MCF 10A (cell line): ENCODE data around the gene AURKB. TPM values are rescaled to one million over a fixed set of nuclear protein-coding genes. Genes with fewer than 3 reads are reported as not detected.

ENCODE experiments used
- BruUV-seq: library from RNA; stranded (reverse); fragments of 400-500 nt; replicated peaks from 2 replicates; lab custom pipeline; 2021; lab: Mats Ljungman, UMichigan
- CTCF ChIA-PET: fragments of 300-600 bp; sonication (Branson Sonifier 250); formaldehyde crosslinking; extraction: SDS; loops from one replicate; lab custom pipeline; 2021; ENCODE audit warnings: antibody characterized with exemption, inconsistent platforms; lab: Yijun Ruan, JAX
- POLR2A ChIA-PET: fragments of 300-600, 350-650 bp; sonication (Branson Sonifier 250); formaldehyde crosslinking; extraction: SDS; loops from one replicate; lab custom pipeline; 2020; ENCODE audit warnings: antibody characterized with exemption, inconsistent platforms; lab: Yijun Ruan, JAX
- DNase-seq: peaks from one replicate; pipeline ENCODE4 v3.0.0-alpha.2; 2018; ENCODE audit not compliant: unreplicated experiment
- H3K27ac Mint-ChIP-seq: one replicate; pipeline ENCODE4 v1.8.0; 2022; ENCODE audit warnings: mild to moderate bottlenecking, low read depth, mixed read lengths; ENCODE audit not compliant: unreplicated experiment
- H3K27me3 Mint-ChIP-seq: one replicate; pipeline ENCODE4 v1.8.0; 2022; ENCODE audit warnings: mixed read lengths; ENCODE audit not compliant: insufficient read depth, unreplicated experiment
- H3K36me3 Mint-ChIP-seq: one replicate; pipeline ENCODE4 v1.8.0; 2022; ENCODE audit warnings: mild to moderate bottlenecking, moderate library complexity, mixed read lengths; ENCODE audit not compliant: insufficient read depth, unreplicated experiment
- H3K4me1 Mint-ChIP-seq: one replicate; pipeline ENCODE4 v1.8.0; 2022; ENCODE audit warnings: mixed read lengths; ENCODE audit not compliant: insufficient read depth, unreplicated experiment
- H3K4me3 Mint-ChIP-seq: one replicate; pipeline ENCODE4 v1.8.0; 2022; ENCODE audit warnings: mild to moderate bottlenecking, moderate library complexity, mixed read lengths; ENCODE audit not compliant: unreplicated experiment
- H3K9me3 Mint-ChIP-seq: one replicate; pipeline ENCODE4 v1.8.0; 2022; ENCODE audit warnings: mixed read lengths; ENCODE audit not compliant: unreplicated experiment
- intact Hi-C: fragments of 100-400 bp; cut with micrococcal nuclease; formaldehyde crosslinking; loops from 2 replicates; pipeline ENCODE4 v1.14.1; 2022
- total RNA-seq: library from RNA; stranded (reverse); gene quantifications from 2 replicates; pipeline ENCODE4 v1.2.3, GENCODE V29; 2022
- TF ChIP-seq, protein P1 (sequence below): fragments of 200-600 bp; IDR thresholded peaks from one replicate; pipeline ENCODE4 v1.8.0; 2022; ENCODE audit warnings: antibody characterized with exemption, mild to moderate bottlenecking; ENCODE audit not compliant: unreplicated experiment

AURKB gene
- total RNA-seq, 1 experiment from 2014 or later: 33.6 TPM

DNA sequence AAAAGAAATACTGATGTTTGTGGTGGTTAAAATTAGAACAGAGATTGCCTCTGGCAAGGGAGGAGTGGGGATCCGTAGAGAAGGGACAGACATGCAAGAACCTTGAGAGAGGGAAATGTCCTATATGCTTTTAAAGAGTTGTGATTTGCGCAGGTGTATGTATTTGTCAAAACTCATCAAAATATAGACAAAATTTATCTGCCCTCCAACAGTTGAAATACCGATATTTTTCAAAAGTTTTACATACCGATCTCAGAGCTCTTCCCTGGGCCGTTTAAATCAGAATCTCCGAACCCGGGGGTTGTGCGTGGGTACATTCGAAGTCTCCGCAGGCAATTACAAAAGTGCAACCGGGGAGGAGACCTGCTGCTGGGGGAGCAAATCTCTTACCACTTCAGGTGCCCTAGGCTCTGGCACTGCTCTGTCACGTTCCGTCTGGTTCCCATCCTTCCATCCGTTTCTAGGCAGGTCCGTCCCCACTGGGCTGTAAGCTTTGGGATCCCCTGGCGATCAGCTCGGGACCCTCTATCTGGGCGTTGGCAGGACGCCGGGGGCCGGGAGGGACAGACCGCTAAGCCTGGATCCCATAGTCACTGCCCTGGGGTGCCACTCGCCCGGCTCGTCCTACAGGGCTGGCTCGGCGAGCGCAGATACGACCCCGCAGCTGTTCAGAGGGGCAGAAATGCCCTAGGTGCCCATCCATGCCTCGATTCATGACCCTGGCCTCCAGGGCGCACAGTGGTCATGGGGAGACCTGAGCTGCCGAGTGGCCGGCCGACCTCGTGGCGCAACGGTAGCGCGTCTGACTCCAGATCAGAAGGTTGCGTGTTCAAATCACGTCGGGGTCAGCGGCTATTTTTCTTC lies 24.6 kb downstream of the AURKB start:
- POLR2A ChIA-PET: interaction anchor here (0.7 to 12.5 kb wide), 15 partner anchors 11 to 749 kb away, joined by 3 to 352 read pairs (median 17); partner anchors contain the start of genes ALOXE3, AURKB, CTC1 and HES7
- H3K36me3 Mint-ChIP-seq: peaks cover 8% of the 10 kb centered on the region
- no peaks in the 10 kb centered on the region for H3K4me1 Mint-ChIP-seq
- no peaks in the 10 kb centered on the region for H3K9me3 Mint-ChIP-seq
- H3K4me3 Mint-ChIP-seq: no peak overlapping the region
- DNase-seq: peak; percentile 82
- H3K27ac Mint-ChIP-seq: no peak overlapping the region
- CTCF ChIA-PET: interaction anchor here (0.5 to 5.9 kb wide), 6 partner anchors 9 to 580 kb away, joined by 3 to 42 read pairs (median 3); no protein-coding TSS in a partner anchor
- no peaks in the 10 kb centered on the region for H3K27me3 Mint-ChIP-seq
- no TSS peak for BruUV-seq
- intact Hi-C loops: loop anchor here (2.0 kb wide), 1 partner anchor 31 kb away; no protein-coding TSS in a partner anchor
- TF ChIP-seq, protein P1, sequence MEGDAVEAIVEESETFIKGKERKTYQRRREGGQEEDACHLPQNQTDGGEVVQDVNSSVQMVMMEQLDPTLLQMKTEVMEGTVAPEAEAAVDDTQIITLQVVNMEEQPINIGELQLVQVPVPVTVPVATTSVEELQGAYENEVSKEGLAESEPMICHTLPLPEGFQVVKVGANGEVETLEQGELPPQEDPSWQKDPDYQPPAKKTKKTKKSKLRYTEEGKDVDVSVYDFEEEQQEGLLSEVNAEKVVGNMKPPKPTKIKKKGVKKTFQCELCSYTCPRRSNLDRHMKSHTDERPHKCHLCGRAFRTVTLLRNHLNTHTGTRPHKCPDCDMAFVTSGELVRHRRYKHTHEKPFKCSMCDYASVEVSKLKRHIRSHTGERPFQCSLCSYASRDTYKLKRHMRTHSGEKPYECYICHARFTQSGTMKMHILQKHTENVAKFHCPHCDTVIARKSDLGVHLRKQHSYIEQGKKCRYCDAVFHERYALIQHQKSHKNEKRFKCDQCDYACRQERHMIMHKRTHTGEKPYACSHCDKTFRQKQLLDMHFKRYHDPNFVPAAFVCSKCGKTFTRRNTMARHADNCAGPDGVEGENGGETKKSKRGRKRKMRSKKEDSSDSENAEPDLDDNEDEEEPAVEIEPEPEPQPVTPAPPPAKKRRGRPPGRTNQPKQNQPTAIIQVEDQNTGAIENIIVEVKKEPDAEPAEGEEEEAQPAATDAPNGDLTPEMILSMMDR: no peak

DNA sequence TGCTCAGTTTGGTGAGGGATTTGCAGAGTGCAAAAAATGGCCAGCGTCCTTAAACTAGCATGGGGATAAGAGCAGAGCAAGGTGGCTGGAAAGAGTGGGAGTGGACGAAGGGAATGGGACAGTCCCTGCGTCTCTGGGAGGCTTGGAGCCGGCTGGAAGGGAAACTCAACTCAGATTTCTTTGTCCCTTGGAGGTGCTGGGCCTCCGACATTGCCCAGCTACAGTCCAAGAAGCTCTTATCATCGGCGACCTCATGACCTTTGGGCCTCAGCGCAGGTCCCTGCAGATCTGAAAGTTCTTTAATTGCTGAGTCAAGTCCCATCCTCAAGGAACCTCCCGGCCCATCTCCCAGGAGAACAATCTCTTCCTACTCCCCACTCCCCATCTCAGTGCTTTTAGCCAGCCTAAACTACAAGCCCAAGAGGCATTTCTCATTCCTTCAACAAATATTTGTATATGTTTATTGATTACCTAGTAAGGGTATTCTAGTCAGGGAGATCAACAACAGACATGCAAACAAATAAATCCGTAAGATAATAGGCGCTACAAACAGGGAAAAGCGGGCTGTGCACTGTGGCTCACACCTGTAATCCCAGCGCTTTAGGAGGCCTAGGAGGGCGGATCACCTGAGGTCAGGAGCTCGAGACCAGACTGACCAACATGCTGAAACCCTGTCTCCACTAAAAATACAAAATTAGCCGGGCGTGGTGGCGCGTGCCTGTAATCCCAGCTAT lies 33.2 kb downstream of the AURKB start:
- ChIA-PET CTCF (interaction anchor here (0.7 to 1.4 kb wide), 5 partner anchors 9 to 1576 kb away, joined by 3 to 5 read pairs (median 3); no protein-coding TSS in a partner anchor), POLR2A (interaction anchor here (0.6 to 7.6 kb wide), 10 partner anchors 10 to 72 kb away, joined by 3 to 148 read pairs (median 4); partner anchors contain the start of genes BORCS6, PER1 and PFAS)
- TF ChIP-seq, protein P1: no peak
- H3K36me3 Mint-ChIP-seq: peaks cover 9% of the 10 kb centered on the region
- peaks cover 27% of the 10 kb centered on the region for H3K4me1 Mint-ChIP-seq
- no peaks in the 10 kb centered on the region for H3K9me3 Mint-ChIP-seq
- H3K4me3 Mint-ChIP-seq: peak overlapping the region; percentile 91
- no peaks in the 10 kb centered on the region for H3K27me3 Mint-ChIP-seq
- intact Hi-C loops: no loop called here
- no peak for DNase-seq
- no TSS peak for BruUV-seq
- H3K27ac Mint-ChIP-seq: peak overlapping the region; percentile 94

DNA sequence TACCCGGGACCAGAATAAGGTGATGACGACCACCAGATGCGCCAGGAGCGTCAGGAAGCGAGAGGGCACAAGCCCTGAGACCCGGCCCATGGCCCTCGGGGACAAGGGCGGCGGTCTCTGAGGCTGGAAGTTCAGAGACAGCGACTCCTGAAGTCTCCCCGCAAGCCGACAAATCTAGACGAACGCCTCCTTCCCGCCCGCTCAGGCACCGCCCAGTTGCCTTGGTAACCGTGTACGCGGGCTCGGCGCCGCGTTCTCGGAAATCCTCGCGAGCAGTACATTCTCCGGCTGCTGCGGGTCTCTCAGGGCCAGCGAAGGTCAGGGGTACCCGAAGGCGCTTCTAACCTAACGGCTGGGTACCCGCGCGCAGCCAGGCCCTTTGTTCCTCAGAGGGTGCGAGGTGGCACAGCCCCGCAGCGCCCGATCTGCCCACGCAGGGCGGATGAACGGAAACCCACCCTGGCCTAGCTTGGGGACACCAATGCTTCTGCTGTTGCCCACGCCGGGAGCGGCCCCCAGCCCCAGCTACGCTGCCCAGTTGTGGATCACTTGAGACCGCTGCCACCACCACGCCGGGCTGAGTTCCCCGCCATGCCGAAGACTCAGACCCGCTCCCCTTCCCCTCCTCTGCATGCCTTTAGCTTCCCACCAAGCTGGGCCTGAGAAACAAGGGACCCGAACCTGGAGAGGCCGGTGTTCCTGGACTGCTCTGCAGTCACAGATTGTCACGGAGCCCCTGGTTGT lies 34.0 kb downstream of the AURKB start, which contains the start of gene TMEM107:
Gene TMEM107 (minus strand): TSS at position 184 of the 744 bp plus-strand sequence. CDS start 94 bp downstream, at position 90.
- CTCF ChIA-PET: interaction anchor here (0.7 to 1.4 kb wide), 3 partner anchors 9 to 39 kb away, joined by 3 to 5 read pairs (median 3); no protein-coding TSS in a partner anchor
- DNase-seq: peak; percentile 87
- no peaks in the 10 kb centered on the region for H3K27me3 Mint-ChIP-seq
- POLR2A ChIA-PET: interaction anchor here (0.7 to 7.6 kb wide), 9 partner anchors 11 to 73 kb away, joined by 3 to 148 read pairs (median 5); partner anchors contain the start of genes BORCS6, PER1 and PFAS
- peak within 1 kb of the TSS; percentile 91 for H3K4me3 Mint-ChIP-seq
- BruUV-seq: TSS peak; percentile 42
- no peaks in the 10 kb centered on the region for H3K9me3 Mint-ChIP-seq
- TF ChIP-seq, protein P1: no peak
- intact Hi-C loops: no loop called here
- H3K4me1 Mint-ChIP-seq: peaks cover 27% of the 10 kb centered on the region
- peak within 1 kb of the TSS; percentile 94 for H3K27ac Mint-ChIP-seq
- peaks cover 9% of the 10 kb centered on the region for H3K36me3 Mint-ChIP-seq
